Natural killer cell (primary cell): ENCODE measurements around the gene B4GALT7. TPM values are rescaled to one million over a fixed set of nuclear protein-coding genes. Genes with fewer than 3 reads are reported as not detected.
A peak's percentile ranks its signal among the peaks of the same experiment; 100 is the strongest.
"Not testable (repeated sequence)": the region's sequence is repeated elsewhere in the genome, so short reads cannot be mapped to it uniquely, and the experiment has no call there.

Source experiments
- ATAC-seq, 3 donors: fragments of 150-1000 bp in 2 of 3; fragments of 200-7000 bp in 1 of 3; cut with Tn5 transposase; 1 replicate in 1 of 3; 2 replicates in 2 of 3; pipeline ENCODE4 v1.10.0; 2021; ENCODE audit warnings: mild to moderate bottlenecking in 2 of 3, moderate library complexity in 2 of 3
- DNase-seq, 2 donors: peaks; one replicate each; pipeline versions ENCODE4 v3.0.0 to v3.0.0-alpha.2; 2013 to 2021; ENCODE audit warnings: mixed read lengths in 1 of 2
- H3K27ac ChIP-seq: one replicate; pipeline ENCODE4 v1.5.1; 2013; ENCODE audit warnings: mild to moderate bottlenecking, low read length
- H3K27me3 ChIP-seq: one replicate; pipeline ENCODE4 v1.6.1; 2013; ENCODE audit warnings: low read length; ENCODE audit not compliant: control insufficient read depth, insufficient read depth
- H3K36me3 ChIP-seq: one replicate; pipeline ENCODE4 v1.6.1; 2013; ENCODE audit warnings: low read length; ENCODE audit not compliant: control insufficient read depth, insufficient read depth
- H3K4me1 ChIP-seq: one replicate; pipeline ENCODE4 v1.6.1; 2013; ENCODE audit warnings: low read length; ENCODE audit not compliant: control insufficient read depth, insufficient read depth
- H3K4me3 ChIP-seq: one replicate; pipeline ENCODE4 v1.5.1; 2013; ENCODE audit warnings: low read length
- H3K9me3 ChIP-seq: one replicate; pipeline ENCODE4 v1.6.1; 2013; ENCODE audit warnings: low read length; ENCODE audit not compliant: control insufficient read depth, insufficient read depth
- H3K27ac Mint-ChIP-seq, 2 donors: one replicate each; pipeline ENCODE4 v1.8.0; 2022; ENCODE audit warnings: mild to moderate bottlenecking in 2 of 2, mixed read lengths in 2 of 2, moderate library complexity in 1 of 2
- H3K27me3 Mint-ChIP-seq, 2 donors: one replicate each; pipeline ENCODE4 v1.8.0; 2022; ENCODE audit warnings: low read depth in 2 of 2, mixed read lengths in 2 of 2
- H3K36me3 Mint-ChIP-seq: one replicate; pipeline ENCODE4 v1.8.0; 2022; ENCODE audit warnings: mixed read lengths
- H3K4me1 Mint-ChIP-seq, 2 donors: one replicate each; pipeline ENCODE4 v1.8.0; 2022; ENCODE audit warnings: mixed read lengths in 2 of 2
- H3K4me3 Mint-ChIP-seq: one replicate; pipeline ENCODE4 v1.8.0; 2022; ENCODE audit warnings: mild to moderate bottlenecking, moderate library complexity, mixed read lengths
- H3K9me3 Mint-ChIP-seq, 2 donors: one replicate each; pipeline ENCODE4 v1.8.0; 2022; ENCODE audit warnings: mixed read lengths in 2 of 2
- CTCF ChIP-seq: fragments of 200-600 bp; IDR thresholded peaks from one replicate; pipeline ENCODE4 v1.8.0; 2022; ENCODE audit warnings: antibody characterized with exemption
- WGBS: methylation state at CpG from one replicate; pipeline ENCODE4 v1.1.7; 2013; ENCODE audit warnings: missing lambda C conversion rate; ENCODE audit not compliant: insufficient coverage; 5-methylcytosine and 5-hydroxymethylcytosine counted together
- intact Hi-C: fragments of 100-400 bp; cut with micrococcal nuclease; formaldehyde crosslinking; loops from one replicate; pipeline ENCODE4 v1.14.2; 2022
- total RNA-seq, 4 donors: library from RNA; stranded (reverse); fragments of 120-200 nt in 1 of 4; gene quantifications; one replicate each; pipeline versions ENCODE4 v1.2.3 to v1.2.4, GENCODE V29; 2013 to 2022

B4GALT7 gene
- total RNA-seq, 3 donors from 2014 or later (not counting 1 experiment from before 2014, with no cell fraction given): 28.7 to 38.5 (median 28.7) TPM

GRCh38 chr5:177557041-177557647, 42.8 kb upstream of the B4GALT7 start:
- no peak for TF ChIP-seq CTCF
- no peak overlapping the region for H3K4me3 Mint-ChIP-seq
- ATAC-seq (no peak), DNase-seq (peak in 1 of 2 donors; percentile 41)
- H3K9me3 Mint-ChIP-seq: no peaks in the 10 kb centered on the region
- intact Hi-C loops: no loop called here
- no peaks in the 10 kb centered on the region for H3K27me3 Mint-ChIP-seq
- Histone ChIP-seq H3K4me3 (no peak overlapping the region), H3K36me3 (no peaks in the 10 kb centered on the region), H3K27me3 (no peaks in the 10 kb centered on the region), H3K9me3 (no peaks in the 10 kb centered on the region), H3K27ac (no peak overlapping the region), H3K4me1 (peaks cover 22% of the 10 kb centered on the region)
- no peak overlapping the region for H3K27ac Mint-ChIP-seq
- 45% methylated on average over 4 of the region's 4 CpGs for WGBS
- H3K36me3 Mint-ChIP-seq: no peaks in the 10 kb centered on the region
- H3K4me1 Mint-ChIP-seq: peaks cover 20 to 22% of the 10 kb centered on the region in 2 donors

GRCh38 chr5:177557796-177558195, 42.1 kb upstream of the B4GALT7 start:
- DNase-seq: no peak
- Mint-ChIP-seq H3K9me3 (no peaks in the 10 kb centered on the region), H3K4me3 (no peak overlapping the region), H3K36me3 (no peaks in the 10 kb centered on the region), H3K27me3 (no peaks in the 10 kb centered on the region), H3K27ac (no peak overlapping the region), H3K4me1 (peaks cover 13 to 16% of the 10 kb centered on the region in 2 donors)
- TF ChIP-seq CTCF: no peak
- H3K9me3 ChIP-seq: no peaks in the 10 kb centered on the region
- H3K36me3 ChIP-seq: no peaks in the 10 kb centered on the region
- 92% methylated on average over 4 of the region's 5 CpGs for WGBS
- peaks cover 17% of the 10 kb centered on the region for H3K4me1 ChIP-seq
- H3K4me3 ChIP-seq: no peak overlapping the region
- H3K27ac ChIP-seq: no peak overlapping the region
- ATAC-seq: no peak
- intact Hi-C loops: no loop called here
- no peaks in the 10 kb centered on the region for H3K27me3 ChIP-seq

GRCh38 chr5:177559446-177559941, 40.4 kb upstream of the B4GALT7 start:
- H3K4me3 ChIP-seq, ATAC-seq, H3K9me3 ChIP-seq, H3K4me1 ChIP-seq, H3K27ac Mint-ChIP-seq, H3K27ac ChIP-seq, H3K4me3 Mint-ChIP-seq, DNase-seq, H3K36me3 ChIP-seq, H3K27me3 ChIP-seq, H3K9me3 Mint-ChIP-seq, H3K36me3 Mint-ChIP-seq, intact Hi-C loops, H3K4me1 Mint-ChIP-seq, H3K27me3 Mint-ChIP-seq: not testable (repeated sequence)
- 94% methylated on average over 6 of the region's 8 CpGs for WGBS

- Histone ChIP-seq H3K27ac (no peak overlapping the region), H3K36me3 (no peaks in the 10 kb centered on the region), H3K4me3 (no peak overlapping the region), H3K27me3 (peaks cover 2% of the 10 kb centered on the region), H3K4me1 (no peaks in the 10 kb centered on the region), H3K9me3 (no peaks in the 10 kb centered on the region)
- Mint-ChIP-seq H3K9me3 (no peaks in the 10 kb centered on the region), H3K36me3 (no peaks in the 10 kb centered on the region), H3K27me3 (peaks cover 0 to 9% of the 10 kb centered on the region in 2 donors), H3K27ac (no peak overlapping the region), H3K4me1 (no peaks in the 10 kb centered on the region), H3K4me3 (no peak overlapping the region)
- DNase-seq (no peak), ATAC-seq (no peak)
- no peak for TF ChIP-seq CTCF
- intact Hi-C loops: no loop called here
- 88% methylated on average over 8 of the region's 8 CpGs for WGBS
Measured at GRCh38 chr5:177565046-177565445, 34.9 kb upstream of the B4GALT7 start.
